Neural crest cell (in vitro differentiated cells): ENCODE measurements around the gene FBH1. TPM values are rescaled to one million over a fixed set of nuclear protein-coding genes. Genes with fewer than 3 reads are reported as not detected.

Experiments
- DNase-seq: peaks from one replicate; pipeline ENCODE4 v3.0.0; 2021; ENCODE audit warnings: low read depth, mixed read lengths, low spot score
- H3K27ac Mint-ChIP-seq: one replicate; pipeline ENCODE4 v1.8.0; 2021; ENCODE audit warnings: mild to moderate bottlenecking, mixed read lengths; ENCODE audit not compliant: unreplicated experiment
- H3K27me3 Mint-ChIP-seq: 2 replicates; pipeline ENCODE4 v1.8.0; 2021; ENCODE audit warnings: low read depth, mild to moderate bottlenecking, mixed read lengths
- H3K36me3 Mint-ChIP-seq: 2 replicates; pipeline ENCODE4 v1.8.0; 2021; ENCODE audit warnings: low read depth, mild to moderate bottlenecking, mixed read lengths
- H3K4me1 Mint-ChIP-seq: 2 replicates; pipeline ENCODE4 v1.8.0; 2021; ENCODE audit warnings: mixed read lengths
- H3K4me3 Mint-ChIP-seq: one replicate; pipeline ENCODE4 v1.8.0; 2021; ENCODE audit warnings: mild to moderate bottlenecking, mixed read lengths
- H3K9me3 Mint-ChIP-seq: 2 replicates; pipeline ENCODE4 v1.8.0; 2021; ENCODE audit warnings: mixed read lengths
- total RNA-seq: library from RNA; stranded (reverse); gene quantifications from 2 replicates; pipeline ENCODE4 v1.2.1, GENCODE V29; 2021
- TF ChIP-seq, protein P1 (sequence below): fragments of 200-600 bp; sonication (generic); conservative IDR thresholded peaks from 2 replicates; pipeline ENCODE4 v1.5.0; 2021; ENCODE audit warnings: antibody characterized with exemption, mild to moderate bottlenecking

The FBH1 gene
- total RNA-seq, 1 donor from 2014 or later, result 73.7 TPM

DNA sequence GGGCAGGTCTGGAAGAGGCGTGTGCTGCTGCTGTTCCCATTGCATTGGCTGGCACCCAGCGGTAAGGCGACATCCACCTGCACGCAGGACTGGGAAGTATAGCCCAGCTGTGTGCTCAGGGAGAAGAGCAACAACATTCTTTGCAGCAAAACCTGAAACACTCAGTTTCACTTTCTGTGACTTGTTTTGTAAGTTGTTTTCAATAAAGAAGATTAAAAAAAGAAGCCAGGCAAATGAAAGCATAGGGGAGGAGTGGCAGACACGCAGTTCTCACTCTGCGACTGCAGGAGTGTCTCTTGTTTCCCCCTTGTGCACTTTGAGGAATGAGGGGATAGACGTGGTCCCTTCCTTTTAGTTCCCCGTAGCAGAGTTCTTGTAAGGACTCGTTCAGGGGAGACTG, 5.8 kb downstream of the FBH1 start:
- H3K4me1 Mint-ChIP-seq, result peaks cover 18% of the 10 kb centered on the region
- H3K9me3 Mint-ChIP-seq, result no peaks in the 10 kb centered on the region
- no peak overlapping the region for H3K4me3 Mint-ChIP-seq
- peaks cover 22% of the 10 kb centered on the region for H3K36me3 Mint-ChIP-seq
- DNase-seq, result no peak
- TF ChIP-seq, protein P1, sequence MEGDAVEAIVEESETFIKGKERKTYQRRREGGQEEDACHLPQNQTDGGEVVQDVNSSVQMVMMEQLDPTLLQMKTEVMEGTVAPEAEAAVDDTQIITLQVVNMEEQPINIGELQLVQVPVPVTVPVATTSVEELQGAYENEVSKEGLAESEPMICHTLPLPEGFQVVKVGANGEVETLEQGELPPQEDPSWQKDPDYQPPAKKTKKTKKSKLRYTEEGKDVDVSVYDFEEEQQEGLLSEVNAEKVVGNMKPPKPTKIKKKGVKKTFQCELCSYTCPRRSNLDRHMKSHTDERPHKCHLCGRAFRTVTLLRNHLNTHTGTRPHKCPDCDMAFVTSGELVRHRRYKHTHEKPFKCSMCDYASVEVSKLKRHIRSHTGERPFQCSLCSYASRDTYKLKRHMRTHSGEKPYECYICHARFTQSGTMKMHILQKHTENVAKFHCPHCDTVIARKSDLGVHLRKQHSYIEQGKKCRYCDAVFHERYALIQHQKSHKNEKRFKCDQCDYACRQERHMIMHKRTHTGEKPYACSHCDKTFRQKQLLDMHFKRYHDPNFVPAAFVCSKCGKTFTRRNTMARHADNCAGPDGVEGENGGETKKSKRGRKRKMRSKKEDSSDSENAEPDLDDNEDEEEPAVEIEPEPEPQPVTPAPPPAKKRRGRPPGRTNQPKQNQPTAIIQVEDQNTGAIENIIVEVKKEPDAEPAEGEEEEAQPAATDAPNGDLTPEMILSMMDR, result no peak
- no peak overlapping the region for H3K27ac Mint-ChIP-seq
- no peaks in the 10 kb centered on the region for H3K27me3 Mint-ChIP-seq

- DNase-seq, result no peak
- Mint-ChIP-seq H3K4me1 (peaks cover 12% of the 10 kb centered on the region), H3K9me3 (no peaks in the 10 kb centered on the region), H3K4me3 (no peak overlapping the region), H3K27me3 (no peaks in the 10 kb centered on the region), H3K36me3 (peaks cover 22% of the 10 kb centered on the region), H3K27ac (no peak overlapping the region)
- TF ChIP-seq, protein P1, result no peak
These were observed 6.4 kb downstream of the FBH1 start for GRCh38 chr10:5896208-5897052.

DNA sequence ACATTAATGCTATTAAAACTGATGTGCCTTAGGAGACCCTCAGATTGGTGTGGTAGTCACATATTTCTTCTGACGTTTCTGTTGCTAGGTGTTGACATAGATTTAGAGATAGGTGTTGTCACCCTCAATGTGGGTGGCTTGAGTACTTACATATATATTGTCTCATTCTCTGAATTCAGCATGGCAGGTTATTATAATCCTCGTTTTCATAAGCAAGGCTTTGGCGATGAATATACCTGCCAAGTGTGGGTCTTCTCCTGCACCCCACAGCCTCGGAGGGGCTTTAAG, 7.0 kb downstream of the FBH1 start:
- H3K27ac Mint-ChIP-seq, result no peak overlapping the region
- H3K4me3 Mint-ChIP-seq, result no peak overlapping the region
- no peaks in the 10 kb centered on the region for H3K27me3 Mint-ChIP-seq
- DNase-seq, result no peak
- H3K36me3 Mint-ChIP-seq, result peaks cover 22% of the 10 kb centered on the region
- no peaks in the 10 kb centered on the region for H3K9me3 Mint-ChIP-seq
- TF ChIP-seq, protein P1, result no peak
- H3K4me1 Mint-ChIP-seq, result peaks cover 8% of the 10 kb centered on the region

- peaks cover 3% of the 10 kb centered on the region for H3K4me1 Mint-ChIP-seq
- H3K36me3 Mint-ChIP-seq, result peaks cover 22% of the 10 kb centered on the region
- no peaks in the 10 kb centered on the region for H3K9me3 Mint-ChIP-seq
- H3K4me3 Mint-ChIP-seq, result no peak overlapping the region
- H3K27me3 Mint-ChIP-seq, result no peaks in the 10 kb centered on the region
- DNase-seq, result no peak
- no peak overlapping the region for H3K27ac Mint-ChIP-seq
- TF ChIP-seq, protein P1, result no peak
These were observed 7.5 kb downstream of the FBH1 start for GRCh38 chr10:5897504-5897903.

- Mint-ChIP-seq H3K36me3 (peaks cover 22% of the 10 kb centered on the region), H3K27ac (no peak overlapping the region), H3K4me3 (no peak overlapping the region), H3K4me1 (no peaks in the 10 kb centered on the region), H3K9me3 (no peaks in the 10 kb centered on the region), H3K27me3 (no peaks in the 10 kb centered on the region)
- TF ChIP-seq, protein P1, result no peak
- DNase-seq, result no peak
These were observed 8.1 kb downstream of the FBH1 start for GRCh38 chr10:5898163-5898562.
